VCaP (cell line): ENCODE measurements around the gene VPS26A.
"Not testable (repeated sequence)": the region's sequence is repeated elsewhere in the genome, so short reads cannot be mapped to it uniquely, and the experiment has no call there.

Experiments
- H3K27ac ChIP-seq: fragments of 450-650 bp; 2 replicates; pipeline ENCODE4 v1.5.1; 2017
- TF ChIP-seq, protein P1 (sequence below): fragments of 450-650 bp; conservative IDR thresholded peaks from 2 replicates; pipeline ENCODE4 v1.5.1; 2017; ENCODE audit warnings: mild to moderate bottlenecking, moderate library complexity

Gene VPS26A

DNA sequence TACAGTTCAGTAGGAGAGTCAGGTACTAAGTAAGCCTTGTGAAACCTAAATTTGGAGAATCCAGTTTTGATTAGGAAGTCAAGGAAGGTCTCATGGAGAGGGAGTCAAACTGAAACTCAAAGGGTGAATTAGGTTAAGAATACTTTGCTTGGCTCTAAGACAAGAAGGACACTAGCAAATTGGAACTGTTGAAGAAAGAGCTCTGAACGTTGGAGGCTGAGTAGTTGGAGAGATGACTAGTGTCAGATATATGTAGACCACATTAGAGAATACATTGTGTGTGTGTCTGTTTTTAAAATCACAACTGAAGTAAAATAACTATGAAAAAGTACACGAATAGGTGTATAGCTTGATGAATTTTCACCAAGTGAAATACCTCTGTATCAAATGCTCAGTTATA, 6.3 kb downstream of the VPS26A start:
- no peak overlapping the region for H3K27ac ChIP-seq

GRCh38 chr10:69139961-69140360, 16.0 kb downstream of the VPS26A start:
- no peak overlapping the region for H3K27ac ChIP-seq
- TF ChIP-seq, protein P1, sequence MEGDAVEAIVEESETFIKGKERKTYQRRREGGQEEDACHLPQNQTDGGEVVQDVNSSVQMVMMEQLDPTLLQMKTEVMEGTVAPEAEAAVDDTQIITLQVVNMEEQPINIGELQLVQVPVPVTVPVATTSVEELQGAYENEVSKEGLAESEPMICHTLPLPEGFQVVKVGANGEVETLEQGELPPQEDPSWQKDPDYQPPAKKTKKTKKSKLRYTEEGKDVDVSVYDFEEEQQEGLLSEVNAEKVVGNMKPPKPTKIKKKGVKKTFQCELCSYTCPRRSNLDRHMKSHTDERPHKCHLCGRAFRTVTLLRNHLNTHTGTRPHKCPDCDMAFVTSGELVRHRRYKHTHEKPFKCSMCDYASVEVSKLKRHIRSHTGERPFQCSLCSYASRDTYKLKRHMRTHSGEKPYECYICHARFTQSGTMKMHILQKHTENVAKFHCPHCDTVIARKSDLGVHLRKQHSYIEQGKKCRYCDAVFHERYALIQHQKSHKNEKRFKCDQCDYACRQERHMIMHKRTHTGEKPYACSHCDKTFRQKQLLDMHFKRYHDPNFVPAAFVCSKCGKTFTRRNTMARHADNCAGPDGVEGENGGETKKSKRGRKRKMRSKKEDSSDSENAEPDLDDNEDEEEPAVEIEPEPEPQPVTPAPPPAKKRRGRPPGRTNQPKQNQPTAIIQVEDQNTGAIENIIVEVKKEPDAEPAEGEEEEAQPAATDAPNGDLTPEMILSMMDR, result no peak

More for the DNA sequence above, 6.3 kb downstream of the VPS26A start:
- TF ChIP-seq, protein P1, result no peak

DNA sequence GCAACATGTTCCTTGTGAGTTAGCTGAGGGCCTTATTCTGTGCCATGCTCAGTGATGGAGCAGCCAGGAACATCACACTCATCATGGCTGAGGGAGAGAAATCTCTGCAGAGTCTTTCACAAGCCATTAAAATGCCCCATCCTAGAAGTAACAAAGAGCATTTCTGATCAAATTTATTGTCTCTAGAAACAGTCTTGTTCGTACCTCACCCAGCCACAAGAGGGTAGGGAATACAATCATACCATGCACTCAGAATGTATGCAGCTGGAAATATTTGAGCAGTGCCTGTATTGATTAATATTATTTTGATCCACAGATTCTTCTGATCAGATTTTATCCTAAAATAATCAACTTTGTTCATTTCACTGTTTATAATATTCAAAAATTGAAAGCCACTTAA, 17.3 kb downstream of the VPS26A start:
- TF ChIP-seq, protein P1, result no peak
- H3K27ac ChIP-seq, result no peak overlapping the region

GRCh38 chr10:69142074-69142473, 18.1 kb downstream of the VPS26A start:
- not testable (repeated sequence) for H3K27ac ChIP-seq

DNA sequence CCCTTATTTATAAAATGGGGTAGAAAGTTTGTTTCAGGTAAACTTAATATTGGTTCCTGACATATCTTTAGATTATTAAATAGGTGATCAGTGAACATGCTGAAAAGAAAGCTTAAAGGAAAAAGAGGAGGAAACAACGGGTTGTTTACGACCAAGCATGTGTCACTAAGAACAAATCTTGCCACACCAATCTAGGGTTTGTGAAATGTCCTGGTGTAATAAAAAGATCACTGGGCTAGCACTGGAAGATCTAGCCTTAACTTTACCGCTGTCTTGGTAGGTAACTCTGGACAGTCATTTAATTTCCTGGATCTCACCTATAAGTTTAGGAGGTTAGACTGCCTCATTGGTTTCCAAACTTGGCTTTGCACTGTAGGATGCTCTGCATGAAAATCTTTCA, 19.0 kb downstream of the VPS26A start:
- TF ChIP-seq, protein P1, result no peak

DNA sequence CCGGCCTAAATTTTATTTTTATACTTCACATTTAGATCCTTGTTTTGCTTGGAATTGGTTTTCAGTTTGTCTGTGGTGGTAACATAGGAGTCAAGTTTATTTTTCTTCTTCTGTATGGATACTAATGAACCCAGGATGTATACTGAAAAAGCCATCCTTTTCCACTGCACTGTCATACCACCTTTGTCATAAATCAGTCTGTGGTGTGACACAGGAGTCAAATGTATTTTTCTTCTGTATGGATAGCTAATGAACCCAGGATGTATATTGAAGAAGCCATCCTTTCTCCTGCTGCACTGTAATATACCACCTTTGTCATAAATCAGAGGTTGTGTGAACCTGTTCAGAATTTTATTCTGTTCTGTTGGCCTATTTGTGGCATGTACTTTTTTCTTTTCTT, 21.4 kb downstream of the VPS26A start:
- no peak overlapping the region for H3K27ac ChIP-seq
- TF ChIP-seq, protein P1, result no peak

More for the DNA sequence above, 19.0 kb downstream of the VPS26A start:
- H3K27ac ChIP-seq, result no peak overlapping the region

- no peak overlapping the region for H3K27ac ChIP-seq
- TF ChIP-seq, protein P1, result no peak
These were observed 21.9 kb downstream of the VPS26A start for GRCh38 chr10:69145864-69146263.

DNA sequence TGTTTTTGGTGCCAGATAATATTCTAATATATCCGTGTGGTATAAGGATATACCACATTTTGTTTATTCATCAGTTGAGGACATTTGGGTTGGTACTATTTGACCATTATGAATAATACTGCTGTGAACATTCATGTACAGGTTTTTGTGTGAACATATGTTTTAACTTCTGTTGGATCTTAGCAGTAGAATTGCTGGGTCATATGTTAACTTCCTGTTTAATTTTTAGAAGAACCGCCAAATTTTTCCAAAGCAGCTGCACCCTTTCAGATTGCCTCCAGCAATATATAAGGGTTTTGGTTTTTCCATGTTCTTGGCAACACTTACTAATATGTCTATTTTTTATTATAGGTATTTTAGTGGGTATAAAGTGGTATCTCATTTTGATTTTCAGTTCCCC, 22.8 kb downstream of the VPS26A start:
- TF ChIP-seq, protein P1, result no peak

More for the DNA sequence above, 22.8 kb downstream of the VPS26A start:
- H3K27ac ChIP-seq, result no peak overlapping the region
